HepG2 (cell line): ENCODE results near the gene UBAC2. TPM values are rescaled to one million over a fixed set of nuclear protein-coding genes. Genes with fewer than 3 reads are reported as not detected.
A peak's percentile ranks its signal among the peaks of the same experiment; 100 is the strongest.

ENCODE experiments used
- ATAC-seq: fragments of 200-7000 bp; cut with Tn5 transposase; 3 replicates; pipeline ENCODE4 v1.9.1; 2020; ENCODE audit warnings: mild to moderate bottlenecking, moderate library complexity
- BruUV-seq: library from RNA; stranded (reverse); fragments of 400-500 nt; replicated peaks from 2 replicates; lab custom pipeline; 2021; lab: Mats Ljungman, UMichigan
- CTCF ChIA-PET: fragments of 300-600 bp; formaldehyde crosslinking; extraction: SDS; loops from one replicate; lab custom pipeline; 2021; ENCODE audit warnings: low total read pairs, inconsistent platforms, low intra/inter-chr PET ratio; lab: Yijun Ruan, JAX
- POLR2A ChIA-PET: fragments of 350-600 bp; sonication (Branson Sonifier 250); formaldehyde crosslinking; loops from one replicate; lab custom pipeline; 2020; ENCODE audit warnings: antibody characterized with exemption, inconsistent platforms; lab: Yijun Ruan, JAX
- DNase-seq: peaks from one replicate; pipeline ENCODE4 v3.0.0-alpha.2; 2015; ENCODE audit warnings: low spot score
- FAIRE-seq: peaks from 3 replicates; lab custom pipeline; 2011; peaks lifted over from hg19 to GRCh38; lab: Jason Lieb, UNC
- H2AFZ ChIP-seq: one replicate; pipeline ENCODE4 v1.6.1; 2011; ENCODE audit warnings: low read length, inconsistent platforms
- H3K27ac ChIP-seq: fragments of 300-600 bp; 3 replicates; pipeline ENCODE4 v1.8.0; 2011; ENCODE audit warnings: mixed run types, mild to moderate bottlenecking, mixed read lengths, low read length, inconsistent platforms; ENCODE audit not compliant: insufficient read depth; ENCODE audit errors: extremely low read length
- H3K27me3 ChIP-seq, 2 experiments: fragments of 200-600 bp in 1 of 2; 2 replicates in 1 of 2; 3 replicates in 1 of 2; pipeline versions ENCODE4 v1.6.0 to v1.8.0; 2011; ENCODE audit warnings: low read length in 2 of 2, mild to moderate bottlenecking in 2 of 2, moderate library complexity in 2 of 2, inconsistent platforms in 1 of 2; ENCODE audit not compliant: insufficient read depth in 2 of 2, control insufficient read depth in 1 of 2
- H3K36me3 ChIP-seq, 2 experiments: fragments of 200-600 bp in 1 of 2; replicated peaks in 1 of 2; 2 replicates in 1 of 2; 3 replicates in 1 of 2; pipeline versions ENCODE4 v1.5.1 to v1.8.0; 2011; ENCODE audit warnings: low read length in 2 of 2, inconsistent platforms in 1 of 2; ENCODE audit not compliant: insufficient read depth in 2 of 2, control insufficient read depth in 1 of 2
- H3K4me1 ChIP-seq: 2 replicates; pipeline ENCODE4 v1.5.1; 2012; ENCODE audit warnings: low read length, inconsistent platforms; ENCODE audit not compliant: insufficient read depth
- H3K4me2 ChIP-seq: 2 replicates; pipeline ENCODE4 v1.6.0; 2011; ENCODE audit warnings: low read depth, low read length, inconsistent platforms
- H3K4me3 ChIP-seq, 3 experiments: fragments of 200-600 bp in 1 of 3; sonication (generic), shearing (Covaris generic) in 1 of 3; replicated peaks in 1 of 3; 2 replicates each; pipeline ENCODE4 v1.5.1; 2011 to 2016; ENCODE audit warnings: low read length in 3 of 3, inconsistent platforms in 2 of 3, low read depth in 2 of 3, mild to moderate bottlenecking in 2 of 3, control low read depth in 1 of 3, mixed read lengths in 1 of 3; ENCODE audit not compliant: insufficient read depth in 1 of 3
- H3K79me2 ChIP-seq: one replicate; pipeline ENCODE4 v1.6.1; 2011; ENCODE audit warnings: low read length, inconsistent platforms; ENCODE audit not compliant: insufficient read depth
- H3K9ac ChIP-seq: 2 replicates; pipeline ENCODE4 v1.6.0; 2011; ENCODE audit warnings: mild to moderate bottlenecking, low read depth, low read length, inconsistent platforms; ENCODE audit not compliant: insufficient read depth
- H3K9me3 ChIP-seq: 2 replicates; pipeline ENCODE4 v1.5.1; 2012; ENCODE audit warnings: mild to moderate bottlenecking, low read length
- H4K20me1 ChIP-seq: 2 replicates; pipeline ENCODE4 v1.6.0; 2011; ENCODE audit warnings: inconsistent platforms, mild to moderate bottlenecking, low read length, moderate library complexity; ENCODE audit not compliant: insufficient read depth
- CC2D1A ChIP-seq: sonication (generic); formaldehyde crosslinking; IDR thresholded peaks from 2 replicates; pipeline ENCODE4 v1.8.1; 2023; ENCODE audit warnings: mild to moderate bottlenecking, missing genetic modification reagents
- CEBPB ChIP-seq: IDR thresholded peaks from 2 replicates; pipeline ENCODE4 v1.6.1; 2011; ENCODE audit warnings: low read depth, low read length, improper control_type of control experiment, borderline replicate concordance
- CREB1 ChIP-seq, 2 experiments: fragments of 450-650 bp in 1 of 2; IDR thresholded peaks; 2 replicates each; pipeline ENCODE4 v1.6.1; 2016 to 2017; ENCODE audit warnings: control low read depth in 1 of 2, mild to moderate bottlenecking in 1 of 2, missing compliant biosample characterization in 1 of 2, missing genetic modification characterization in 1 of 2
- EEA1 ChIP-seq: sonication (generic); formaldehyde crosslinking; IDR thresholded peaks from 2 replicates; pipeline ENCODE4 v1.5.1; 2020; ENCODE audit warnings: mild to moderate bottlenecking, missing genetic modification reagents, borderline replicate concordance
- FOXK2 ChIP-seq: fragments of 450-650 bp; IDR thresholded peaks from 2 replicates; pipeline ENCODE4 v1.6.1; 2016
- FOXP1 ChIP-seq, 2 experiments: fragments of 450-650 bp in 1 of 2; IDR thresholded peaks; 2 replicates each; pipeline ENCODE4 v1.6.1; 2017 to 2018; ENCODE audit warnings: antibody characterized with exemption in 1 of 2
- HNRNPL ChIP-seq: fragments of 200-400 bp; formaldehyde crosslinking; IDR thresholded peaks from 2 replicates; pipeline ENCODE4 v1.6.1; 2017; ENCODE audit warnings: mild to moderate bottlenecking, low read depth, low read length
- KDM6A ChIP-seq: IDR thresholded peaks from 2 replicates; pipeline ENCODE4 v1.6.1; 2016; ENCODE audit warnings: low read depth
- MATR3 ChIP-seq: sonication (generic); formaldehyde crosslinking; IDR thresholded peaks from 2 replicates; pipeline ENCODE4 v1.4.0; 2020; ENCODE audit warnings: missing genetic modification reagents
- TMF1 ChIP-seq: sonication (generic); formaldehyde crosslinking; IDR thresholded peaks from 2 replicates; pipeline ENCODE4 v1.8.1; 2022; ENCODE audit warnings: low read depth, missing genetic modification reagents
- ZFY ChIP-seq: sonication (generic); formaldehyde crosslinking; IDR thresholded peaks from 2 replicates; pipeline ENCODE4 v1.4.0; 2020; ENCODE audit warnings: missing genetic modification reagents
- ZNF230 ChIP-seq: sonication (generic); formaldehyde crosslinking; IDR thresholded peaks from 2 replicates; pipeline ENCODE4 v1.4.0; 2020; ENCODE audit warnings: mild to moderate bottlenecking, missing genetic modification reagents
- ZSCAN31 ChIP-seq: sonication (generic); formaldehyde crosslinking; IDR thresholded peaks from 2 replicates; pipeline ENCODE4 v1.5.0; 2020; ENCODE audit warnings: low read depth, mild to moderate bottlenecking, missing genetic modification reagents
- WGBS: methylation state at CpG from one replicate; pipeline ENCODE4 v1.1.6; 2017; ENCODE audit warnings: low lambda C conversion rate; 5-methylcytosine and 5-hydroxymethylcytosine counted together
- in situ Hi-C: cut with HindIII; loops from 2 replicates; pipeline ENCODE4 v1.10.0; 2017; ENCODE audit warnings: low pct_unique_long_range_greater_than_20kb; ENCODE audit not compliant: extremely low pct_ligation_motif_present
- intact Hi-C: fragments of 100-400 bp; cut with micrococcal nuclease; formaldehyde crosslinking; loops from one replicate; pipeline ENCODE4 v1.10.0; 2022; ENCODE audit not compliant: unreplicated experiment
- polyA plus RNA-seq, 8 experiments: library from polyadenylated mRNA; depleted of rRNA in 3 of 8; stranded (reverse) in 7 of 8; unstranded in 1 of 8; fragments of >200 nt; fragmentation: Illumina TruSeq in 4 of 8; extraction: Trizol in 4 of 8; gene quantifications; 2 replicates each; pipeline versions ENCODE4 v1.2.1 to v1.2.3, GENCODE V29; 2011 to 2016; ENCODE audit warnings: low read depth in 4 of 8, missing spikeins in 1 of 8, mixed read lengths in 1 of 8; ENCODE audit not compliant: insufficient read depth in 1 of 8
- total RNA-seq, 5 experiments: library from RNA; depleted of rRNA; stranded (reverse); fragments of >200 nt; fragmentation: Illumina TruSeq; extraction: Trizol; gene quantifications; 2 replicates each; pipeline ENCODE4 v1.2.3, GENCODE V29; 2016; ENCODE audit warnings: low read depth in 1 of 5

The UBAC2 gene
- total and polyA plus RNA-seq, 2 of the 13 experiments (the other 11 are each of a cell fraction or from before 2014, with no cell fraction given), result 61.3 to 80.8 TPM

- TF ChIP-seq ZFY (no peak), EEA1 (no peak), MATR3 (no peak), CC2D1A (CRISPR knock-in tag) (no peak), CREB1 (IDR thresholded peaks at IDR 0.05) (no peak), CREB1 (CRISPR knock-in tag; IDR thresholded peaks at IDR 0.05) (no peak), HNRNPL (no peak), ZNF230 (CRISPR knock-in tag) (no peak), FOXP1 (IDR thresholded peaks at IDR 0.05) (no peak), FOXP1 (CRISPR knock-in tag; IDR thresholded peaks at IDR 0.05) (no peak), ZSCAN31 (CRISPR knock-in tag) (no peak), KDM6A (CRISPR knock-in tag) (no peak)
Measured at GRCh38 chr13:99172951-99173350, 27.7 kb upstream of the UBAC2 start (continued).

- Histone ChIP-seq H3K36me3 (no peaks in the 10 kb centered on the region), H3K9ac (no peak overlapping the region), H3K4me3 (no peak overlapping the region), H3K4me1 (peaks cover 7% of the 10 kb centered on the region; the same call in 1 of the 2 replicates), H4K20me1 (no peaks in the 10 kb centered on the region), H3K79me2 (no peaks in the 10 kb centered on the region), H3K9me3 (no peaks in the 10 kb centered on the region), H3K27ac (no peak overlapping the region), H3K4me2 (no peak overlapping the region), H3K27me3 (peaks cover 0 to 7% of the 10 kb centered on the region in 2 experiments; a peak in 1 of 5 replicates), H2AFZ (no peak overlapping the region)
- ChIA-PET CTCF (interaction anchor here (1.7 kb wide), 1 partner anchor 263 kb away, joined by 4 read pairs; no protein-coding TSS in a partner anchor), POLR2A (no interaction called here)
- intact Hi-C loops (no loop called here), in situ Hi-C loops (no loop called here)
- WGBS, result 7% methylated on average over 3 of the region's 3 CpGs
- ATAC-seq, result no peak
- 0 out of 2 replicates have a peak, but pooled peaks have one; percentile 21 for TF ChIP-seq CEBPB
- no peak for TF ChIP-seq TMF1 (CRISPR knock-in tag)
- TF ChIP-seq FOXK2, result no peak
- no TSS peak for BruUV-seq
- no peak for DNase-seq
- FAIRE-seq, result no peak
Measured at GRCh38 chr13:99173606-99174005, 27.0 kb upstream of the UBAC2 start.
